Neuronal stem cell (in vitro differentiated cells): ENCODE measurements around the gene ZKSCAN1.
"Not testable (repeated sequence)": the region's sequence is repeated elsewhere in the genome, so short reads cannot be mapped to it uniquely, and the experiment has no call there.

ENCODE experiments used
- DNase-seq: peaks from one replicate; pipeline ENCODE4 v3.0.0-alpha.2; 2013; ENCODE audit warnings: low spot score
- H2AFZ ChIP-seq: one replicate; pipeline ENCODE4 v1.6.1; 2013; ENCODE audit warnings: mild to moderate bottlenecking, low read length, inconsistent platforms
- H2AK5ac ChIP-seq: 2 replicates; pipeline ENCODE4 v1.6.1; 2013; ENCODE audit warnings: low read depth, mild to moderate bottlenecking, inconsistent platforms, low read length, moderate library complexity, mixed read lengths
- H2BK120ac ChIP-seq: 2 replicates; pipeline ENCODE4 v1.6.1; 2013; ENCODE audit warnings: low read depth, mild to moderate bottlenecking, inconsistent platforms, low read length, moderate library complexity, mixed read lengths
- H2BK12ac ChIP-seq: one replicate; pipeline ENCODE4 v1.6.1; 2013; ENCODE audit warnings: low read length, inconsistent platforms
- H2BK15ac ChIP-seq: 2 replicates; pipeline ENCODE4 v1.6.1; 2013; ENCODE audit warnings: mild to moderate bottlenecking, low read length, inconsistent platforms, mixed read lengths
- H2BK5ac ChIP-seq: one replicate; pipeline ENCODE4 v1.6.1; 2013; ENCODE audit warnings: inconsistent platforms, mild to moderate bottlenecking, low read length, moderate library complexity
- H3K14ac ChIP-seq: one replicate; pipeline ENCODE4 v1.6.1; 2013; ENCODE audit warnings: low read length, inconsistent platforms
- H3K18ac ChIP-seq: 2 replicates; pipeline ENCODE4 v1.6.1; 2013; ENCODE audit warnings: low read length, inconsistent platforms
- H3K23ac ChIP-seq: 2 replicates; pipeline ENCODE4 v1.6.1; 2013; ENCODE audit warnings: low read depth, mild to moderate bottlenecking, mixed read lengths, low read length, inconsistent platforms; ENCODE audit not compliant: poor library complexity
- H3K27ac ChIP-seq: replicated peaks from 3 replicates; pipeline ENCODE4 v1.5.1; 2013; ENCODE audit warnings: low read length, inconsistent platforms
- H3K27me3 ChIP-seq, 3 experiments: 2 replicates each; pipeline ENCODE4 v1.6.1; 2013; ENCODE audit warnings: low read length in 3 of 3, mild to moderate bottlenecking in 2 of 3, inconsistent platforms in 1 of 3, low read depth in 1 of 3, mixed read lengths in 1 of 3, moderate library complexity in 1 of 3; ENCODE audit not compliant: control insufficient read depth in 3 of 3, insufficient read depth in 3 of 3
- H3K36me3 ChIP-seq, 2 donors: replicated peaks in 1 of 2; 2 replicates each; pipeline ENCODE4 v1.6.1; 2013; ENCODE audit warnings: low read length in 2 of 2; ENCODE audit not compliant: control insufficient read depth in 2 of 2, insufficient read depth in 2 of 2
- H3K4ac ChIP-seq: 2 replicates; pipeline ENCODE4 v1.6.1; 2013; ENCODE audit warnings: inconsistent platforms, mild to moderate bottlenecking, low read length, moderate library complexity
- H3K4me1 ChIP-seq, 2 donors: 1 replicate in 1 of 2; 2 replicates in 1 of 2; pipeline ENCODE4 v1.6.1; 2013; ENCODE audit warnings: low read length in 2 of 2, low read depth in 1 of 2; ENCODE audit not compliant: control insufficient read depth in 2 of 2, insufficient read depth in 1 of 2
- H3K4me2 ChIP-seq: one replicate; pipeline ENCODE4 v1.6.1; 2013; ENCODE audit warnings: mild to moderate bottlenecking, low read length, inconsistent platforms; ENCODE audit not compliant: insufficient read depth, poor library complexity, severe bottlenecking
- H3K4me3 ChIP-seq, 2 donors: 2 replicates each; pipeline ENCODE4 v1.5.1; 2013; ENCODE audit warnings: low read length in 2 of 2, mild to moderate bottlenecking in 2 of 2, inconsistent platforms in 1 of 2, moderate library complexity in 1 of 2
- H3K79me1 ChIP-seq: one replicate; pipeline ENCODE4 v1.6.1; 2013; ENCODE audit warnings: low read depth, mild to moderate bottlenecking, inconsistent platforms, low read length, moderate library complexity
- H3K9ac ChIP-seq: one replicate; pipeline ENCODE4 v1.6.1; 2013; ENCODE audit warnings: mild to moderate bottlenecking, low read depth, low read length, inconsistent platforms; ENCODE audit not compliant: poor library complexity
- H3K9me3 ChIP-seq, 2 donors: replicated peaks in 1 of 2; 2 replicates each; pipeline versions ENCODE3 to v1.6.1; 2013; ENCODE audit warnings: low read length in 2 of 2, mild to moderate bottlenecking in 2 of 2, inconsistent platforms in 1 of 2, low read depth in 1 of 2, mixed read lengths in 1 of 2, moderate library complexity in 1 of 2; ENCODE audit not compliant: control insufficient read depth in 2 of 2, insufficient read depth in 1 of 2
- H4K8ac ChIP-seq: one replicate; pipeline ENCODE4 v1.6.1; 2013; ENCODE audit warnings: low read depth, mild to moderate bottlenecking, inconsistent platforms, low read length, moderate library complexity
- H4K91ac ChIP-seq: one replicate; pipeline ENCODE4 v1.6.1; 2013; ENCODE audit warnings: low read length, low read depth, mild to moderate bottlenecking, inconsistent platforms; ENCODE audit not compliant: poor library complexity
- WGBS, 2 donors: extraction: QIAGEN DNeasy Blood & Tissue Kit; methylation state at CpG; one replicate each; pipeline ENCODE4 v1.1.7; 2013; ENCODE audit warnings: missing lambda C conversion rate in 2 of 2, mixed read lengths in 1 of 2; ENCODE audit not compliant: insufficient read length in 2 of 2, insufficient replicate concordance in 1 of 2; ENCODE audit errors: extremely low coverage in 2 of 2; 5-methylcytosine and 5-hydroxymethylcytosine counted together

ZKSCAN1 gene

DNA sequence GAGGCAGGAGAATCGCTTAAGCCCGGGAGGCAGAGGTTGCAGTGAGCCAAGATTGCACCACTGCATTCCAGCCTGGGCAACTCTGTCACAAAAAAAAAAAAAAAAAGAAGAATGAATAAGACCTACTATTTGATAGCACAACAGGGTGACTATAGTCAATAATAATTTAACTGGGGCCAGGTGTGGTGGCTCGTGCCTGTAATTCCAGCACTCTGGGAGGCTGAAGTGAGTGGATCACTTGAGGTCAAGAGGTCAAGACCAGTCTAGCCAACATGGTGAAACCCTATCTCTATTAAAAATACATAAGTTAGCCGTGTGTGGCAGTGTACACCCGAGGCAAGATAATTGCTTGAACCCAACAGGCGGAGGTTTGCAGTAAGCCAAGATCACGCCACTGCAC is 41.6 kb upstream of the ZKSCAN1 start:
- H2BK5ac ChIP-seq, H3K14ac ChIP-seq, H3K79me1 ChIP-seq, H3K27ac ChIP-seq, H3K4me2 ChIP-seq, H3K9ac ChIP-seq, H2AK5ac ChIP-seq, H2BK15ac ChIP-seq, H4K8ac ChIP-seq, H3K18ac ChIP-seq, H3K9me3 ChIP-seq, H2AFZ ChIP-seq, H3K36me3 ChIP-seq, H3K4me3 ChIP-seq, H3K27me3 ChIP-seq, DNase-seq, H4K91ac ChIP-seq, H2BK12ac ChIP-seq, H3K23ac ChIP-seq, H2BK120ac ChIP-seq, H3K4ac ChIP-seq, H3K4me1 ChIP-seq: not testable (repeated sequence)
- no CpG with 5 or more reads among the region's 7 CpGs for WGBS, 2 donors

DNA sequence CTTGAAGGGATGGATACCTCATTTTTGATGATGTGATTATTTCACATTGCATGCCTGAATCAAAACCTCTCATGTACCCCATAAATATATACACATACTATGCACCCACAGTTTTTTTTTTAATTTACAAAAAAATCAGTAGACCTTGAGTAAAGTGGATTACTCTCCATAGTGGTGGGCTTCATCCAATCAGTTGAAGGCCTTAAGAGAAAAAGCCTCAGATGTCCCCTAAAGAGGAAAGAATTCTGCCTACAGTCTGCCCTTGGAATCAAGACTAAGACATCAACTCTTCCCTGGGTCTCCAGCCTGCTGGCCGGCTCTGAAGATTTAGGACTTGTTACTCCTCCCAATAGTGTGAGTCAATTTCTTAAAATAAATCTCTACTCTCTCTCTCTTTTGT is 40.7 kb upstream of the ZKSCAN1 start:
- no peaks in the 10 kb centered on the region for H3K79me1 ChIP-seq
- no peak overlapping the region for H4K91ac ChIP-seq
- H2BK120ac ChIP-seq: no peak overlapping the region
- H3K14ac ChIP-seq: no peak overlapping the region
- no peak overlapping the region for H3K4me3 ChIP-seq
- H3K4me1 ChIP-seq: peaks cover 0 to 3% of the 10 kb centered on the region in 2 donors
- H3K4ac ChIP-seq: no peak overlapping the region
- no peak overlapping the region for H3K27ac ChIP-seq
- H3K9me3 ChIP-seq: no peaks in the 10 kb centered on the region
- H3K4me2 ChIP-seq: no peak overlapping the region
- no peak overlapping the region for H3K9ac ChIP-seq
- no peak overlapping the region for H3K23ac ChIP-seq
- H2BK5ac ChIP-seq: no peak overlapping the region
- H3K27me3 ChIP-seq: peaks cover 0 to 2% (median 0%) of the 10 kb centered on the region in 3 experiments
- WGBS, 2 donors: no CpG with 5 or more reads among the region's 1 CpG
- no peaks in the 10 kb centered on the region for H3K36me3 ChIP-seq
- H4K8ac ChIP-seq: no peak overlapping the region
- DNase-seq: no peak
- H2BK12ac ChIP-seq: no peak overlapping the region
- no peak overlapping the region for H3K18ac ChIP-seq
- H2AK5ac ChIP-seq: no peak overlapping the region
- no peak overlapping the region for H2AFZ ChIP-seq
- no peak overlapping the region for H2BK15ac ChIP-seq

DNA sequence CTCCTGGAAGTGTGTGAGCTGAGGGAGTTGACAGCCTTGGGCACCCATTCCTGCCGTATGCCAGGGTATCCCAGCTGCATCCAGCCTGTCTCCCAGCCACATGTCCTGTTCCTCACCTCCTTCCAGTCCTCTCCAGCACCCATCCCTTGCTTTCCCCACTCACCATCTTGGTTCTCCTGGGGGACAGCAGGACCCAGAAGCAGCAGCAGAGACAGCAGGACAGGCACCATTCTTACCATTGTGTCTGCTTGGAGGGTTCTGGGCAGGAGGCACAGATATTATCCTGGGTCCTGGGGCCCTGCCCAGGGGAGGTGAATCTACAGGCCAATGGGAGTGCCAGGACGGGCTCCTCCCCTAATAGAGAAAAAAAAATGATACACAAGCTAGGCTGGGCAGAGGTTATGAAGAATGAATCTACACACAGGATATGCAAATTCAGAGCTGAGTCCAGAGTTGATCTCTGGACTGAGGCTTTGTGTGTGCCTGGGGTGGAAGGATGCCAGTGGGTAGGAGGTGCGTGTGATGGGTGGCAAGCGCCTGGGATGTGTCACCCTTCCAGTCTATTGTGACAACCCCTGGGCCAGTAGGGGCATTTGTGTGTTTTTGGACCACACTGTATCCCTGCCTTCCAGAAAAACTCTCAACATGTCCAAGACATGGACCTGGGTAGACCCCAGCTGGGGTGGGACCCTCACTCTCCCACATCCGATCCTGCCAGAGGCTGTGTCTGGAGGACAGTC is 39.4 kb upstream of the ZKSCAN1 start, which contains the start of gene AZGP1:
Gene AZGP1 (minus strand): TSS at position 250 of the 740 bp plus-strand sequence. CDS start 11 bp downstream, at position 239.
- no peak within 1 kb of the TSS for H3K4ac ChIP-seq
- no peak within 1 kb of the TSS for H2BK5ac ChIP-seq
- no peak within 1 kb of the TSS for H3K4me3 ChIP-seq
- H3K14ac ChIP-seq: no peak within 1 kb of the TSS
- no peak within 1 kb of the TSS for H3K4me2 ChIP-seq
- no peak within 1 kb of the TSS for H2BK120ac ChIP-seq
- H3K18ac ChIP-seq: no peak within 1 kb of the TSS
- H3K79me1 ChIP-seq: no peaks in the 10 kb centered on the region
- H2AK5ac ChIP-seq: no peak within 1 kb of the TSS
- no peak within 1 kb of the TSS for H2BK12ac ChIP-seq
- H3K36me3 ChIP-seq: no peaks in the 10 kb centered on the region
- no CpG with 5 or more reads among the region's 5 CpGs for WGBS, 2 donors
- no peak within 1 kb of the TSS for H3K27ac ChIP-seq
- H3K4me1 ChIP-seq: peaks cover 0 to 3% of the 10 kb centered on the region in 2 donors
- H4K91ac ChIP-seq: no peak within 1 kb of the TSS
- no peak within 1 kb of the TSS for H3K9ac ChIP-seq
- H4K8ac ChIP-seq: no peak within 1 kb of the TSS
- H3K9me3 ChIP-seq: no peaks in the 10 kb centered on the region
- no peak within 1 kb of the TSS for H2AFZ ChIP-seq
- no peak within 1 kb of the TSS for H3K23ac ChIP-seq
- no peak for DNase-seq
- peaks cover 0 to 2% (median 0%) of the 10 kb centered on the region in 3 experiments for H3K27me3 ChIP-seq
- no peak within 1 kb of the TSS for H2BK15ac ChIP-seq

DNA sequence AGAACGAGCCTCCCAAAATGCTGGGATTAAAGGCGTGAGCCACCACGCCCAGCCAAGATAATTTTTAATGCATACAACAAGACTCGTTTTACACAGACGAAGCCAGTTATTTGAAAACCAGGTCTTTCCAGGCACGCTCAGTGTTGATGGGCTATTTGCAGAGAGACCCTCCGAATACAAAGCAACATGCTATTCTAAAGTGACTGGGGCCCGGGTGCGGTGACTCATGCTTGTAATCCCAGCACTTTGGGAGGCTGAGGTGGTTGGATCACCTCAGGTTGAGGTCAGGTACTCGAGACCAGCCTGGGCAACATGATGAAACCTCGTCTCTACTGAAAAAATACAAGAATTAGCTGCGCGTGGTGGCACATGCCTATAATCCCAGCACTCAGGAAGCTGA is 38.8 kb upstream of the ZKSCAN1 start:
- Histone ChIP-seq H3K14ac (no peak overlapping the region), H2AK5ac (no peak overlapping the region), H3K79me1 (no peaks in the 10 kb centered on the region), H3K4ac (no peak overlapping the region), H3K27me3 (peaks cover 0 to 2% (median 0%) of the 10 kb centered on the region in 3 experiments), H3K9me3 (no peaks in the 10 kb centered on the region), H3K27ac (no peak overlapping the region), H4K8ac (no peak overlapping the region), H3K4me2 (no peak overlapping the region), H2AFZ (no peak overlapping the region), H2BK5ac (no peak overlapping the region), H3K36me3 (no peaks in the 10 kb centered on the region), H3K18ac (no peak overlapping the region), H3K4me3 (no peak overlapping the region), H3K23ac (no peak overlapping the region), H4K91ac (no peak overlapping the region), H3K9ac (no peak overlapping the region), H2BK120ac (no peak overlapping the region), H2BK15ac (no peak overlapping the region), H3K4me1 (peaks cover 0 to 3% of the 10 kb centered on the region in 2 donors), H2BK12ac (no peak overlapping the region)
- no CpG with 5 or more reads among the region's 13 CpGs for WGBS, 2 donors
- DNase-seq: no peak
